WI38 (cell line): ENCODE results near the gene ZNF556.

ENCODE experiments used
- H3K4me3 ChIP-seq: 2 replicates; pipeline ENCODE4 v1.5.1; 2011; ENCODE audit warnings: low read depth, mild to moderate bottlenecking, control low read depth, low read length
- CTCF ChIP-seq: IDR thresholded peaks from 2 replicates; pipeline ENCODE4 v1.5.1; 2012; ENCODE audit warnings: low read depth, mild to moderate bottlenecking, control low read depth, low read length

ZNF556 gene

GRCh38 chr19:2854849-2855248, 12.3 kb upstream of the ZNF556 start:
- no peak for TF ChIP-seq CTCF
- no peak overlapping the region for H3K4me3 ChIP-seq

- no peak overlapping the region for H3K4me3 ChIP-seq
- no peak for TF ChIP-seq CTCF
These were observed 10.6 kb upstream of the ZNF556 start for GRCh38 chr19:2856457-2857050.

- TF ChIP-seq CTCF: no peak
- no peak overlapping the region for H3K4me3 ChIP-seq
These were observed 8.3 kb upstream of the ZNF556 start for GRCh38 chr19:2858864-2859263.

- TF ChIP-seq CTCF: no peak
- H3K4me3 ChIP-seq: no peak overlapping the region
These were observed 3.3 kb upstream of the ZNF556 start for GRCh38 chr19:2863816-2864215.

GRCh38 chr19:2865334-2866100, 1.6 kb upstream of the ZNF556 start:
- H3K4me3 ChIP-seq: no peak overlapping the region
- TF ChIP-seq CTCF: no peak

- H3K4me3 ChIP-seq: no peak overlapping the region
- no peak for TF ChIP-seq CTCF
These were observed 575 bp upstream of the ZNF556 start for GRCh38 chr19:2866495-2867024.

GRCh38 chr19:2869618-2870017, 2.5 kb downstream of the ZNF556 start:
- no peak for TF ChIP-seq CTCF
- no peak overlapping the region for H3K4me3 ChIP-seq
